ENCODE measurements around the gene ANTXR2. TPM values are rescaled to one million over a fixed set of nuclear protein-coding genes. Genes with fewer than 3 reads are reported as not detected.
"Not testable (repeated sequence)": the region's sequence is repeated elsewhere in the genome, so short reads cannot be mapped to it uniquely, and the experiment has no call there.

Gene ANTXR2
- polyA plus RNA-seq (2013, experiment 1 of 2): 3.7 TPM
- polyA plus RNA-seq (2013, experiment 2 of 2): 3.3 TPM

DNA sequence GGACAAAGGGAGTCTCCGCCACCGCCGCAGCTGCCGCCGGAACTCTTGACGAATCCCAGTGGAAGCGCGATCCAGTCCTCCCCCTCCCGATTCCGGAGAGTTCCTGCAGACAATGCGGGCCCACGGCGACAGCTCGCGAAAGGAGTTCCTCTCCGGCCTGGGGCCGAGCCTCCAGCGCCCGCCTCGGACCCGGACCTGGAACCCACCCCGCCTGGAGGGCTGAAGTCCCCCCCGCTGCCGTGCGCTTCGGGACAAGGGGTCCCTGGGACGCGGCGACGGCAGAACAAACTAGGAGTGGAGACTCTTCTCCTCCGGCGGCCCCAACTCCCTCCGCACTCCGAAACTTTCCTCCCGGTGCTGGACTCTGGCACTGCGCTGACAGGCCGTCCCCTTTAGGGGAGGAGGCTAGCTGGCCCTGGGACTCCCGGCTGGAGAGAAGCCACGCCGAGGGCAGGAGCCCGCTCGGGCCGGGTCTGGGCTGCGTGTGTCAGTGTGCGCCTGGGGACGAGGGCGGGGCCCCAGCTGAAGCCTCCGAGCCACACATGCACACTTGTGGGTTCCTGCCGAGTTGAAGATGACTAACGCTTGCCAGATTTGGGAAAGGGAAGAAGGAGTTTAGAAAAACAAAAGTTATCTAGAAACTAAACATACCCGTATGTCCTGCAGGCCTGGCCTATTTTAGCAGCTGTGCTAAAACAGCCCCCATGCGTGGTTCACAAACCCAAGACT is at the start of gene ANTXR2:
Gene ANTXR2, minus strand, starts transcription at position 486 of the 729 bp plus-strand sequence. CDS start 669 bp downstream, outside the sequence.
- WGBS (ENCODE audit: extremely low coverage, insufficient coverage, low lambda C conversion rate): no CpG with 5 or more reads among the region's 52 CpGs
- peak within 1 kb of the TSS; percentile 0 for H4K8ac ChIP-seq (ENCODE audit: low read depth, low read length)
- H3K79me1 ChIP-seq (ENCODE audit: low read length): no peaks in the 10 kb centered on the region

DNA sequence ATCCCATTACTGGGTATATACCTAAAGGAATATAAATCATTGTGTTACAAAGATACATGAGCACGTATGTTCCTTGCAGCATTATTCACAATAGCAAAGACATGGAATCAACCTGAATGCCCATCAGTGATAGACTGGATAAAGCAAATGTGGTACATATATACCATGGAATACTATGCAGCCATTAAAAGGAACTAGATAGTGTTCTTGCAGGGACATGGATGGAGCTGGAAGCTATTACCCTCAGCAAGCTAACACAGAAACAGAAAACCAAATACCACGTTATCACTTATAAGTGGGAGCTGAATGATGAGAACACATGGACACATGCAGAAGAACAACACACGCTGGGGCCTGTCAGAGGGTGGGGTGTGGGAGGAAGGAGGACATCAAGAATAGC is 48.8 kb upstream of the ANTXR2 start:
- H3K79me1 ChIP-seq (ENCODE audit: low read length); H4K8ac ChIP-seq (ENCODE audit: low read depth, low read length); H3K36me3 ChIP-seq (ENCODE audit: control insufficient read depth, insufficient read depth, low read length); H3K27ac ChIP-seq (ENCODE audit: low read depth, low read length); H3K4ac ChIP-seq (ENCODE audit: low read depth, low read length); H2BK5ac ChIP-seq (ENCODE audit: low read length); H3K23ac ChIP-seq (ENCODE audit: low read length); H3K4me3 ChIP-seq (ENCODE audit: low read length); H3K56ac ChIP-seq (ENCODE audit: low read length); H3K27me3 ChIP-seq (ENCODE audit: insufficient read depth, low read length, poor library complexity); H4K5ac ChIP-seq (ENCODE audit: low read length); H3K79me2 ChIP-seq (ENCODE audit: control insufficient read depth, insufficient read depth, low read length); DNase-seq; H3K9ac ChIP-seq (ENCODE audit: low read length); H3K4me1 ChIP-seq (ENCODE audit: control insufficient read depth, low read depth, low read length); H2BK120ac ChIP-seq (ENCODE audit: low read depth, low read length); H2BK15ac ChIP-seq (replicated peaks; ENCODE audit: low read depth); H3K18ac ChIP-seq (ENCODE audit: low read length); H2AK5ac ChIP-seq (ENCODE audit: low read length); H3K4me2 ChIP-seq (ENCODE audit: low read length): not testable (repeated sequence)
- WGBS (ENCODE audit: extremely low coverage, insufficient coverage, low lambda C conversion rate): no CpG with 5 or more reads among the region's 3 CpGs

More for the DNA sequence above, at the start of gene ANTXR2:
- Histone ChIP-seq H3K23ac (ENCODE audit: low read length) (no peak within 1 kb of the TSS), H2BK15ac (replicated peaks; ENCODE audit: low read depth) (no peak within 1 kb of the TSS), H3K4ac (ENCODE audit: low read depth, low read length) (peak within 1 kb of the TSS; percentile 16), H3K4me2 (ENCODE audit: low read length) (peak within 1 kb of the TSS; percentile 66), H3K36me3 (ENCODE audit: control insufficient read depth, insufficient read depth, low read length) (no peaks in the 10 kb centered on the region), H2BK5ac (ENCODE audit: low read length) (peak within 1 kb of the TSS; percentile 82), H3K27me3 (ENCODE audit: insufficient read depth, low read length, poor library complexity) (no peaks in the 10 kb centered on the region), H3K27ac (ENCODE audit: low read depth, low read length) (peak within 1 kb of the TSS; percentile 95), H3K56ac (ENCODE audit: low read length) (peak within 1 kb of the TSS; percentile 95), H2BK120ac (ENCODE audit: low read depth, low read length) (peak within 1 kb of the TSS; percentile 75), H4K5ac (ENCODE audit: low read length) (no peak within 1 kb of the TSS), H3K4me3 (ENCODE audit: low read length) (peak within 1 kb of the TSS; percentile 73), H2AK5ac (ENCODE audit: low read length) (no peak within 1 kb of the TSS), H3K18ac (ENCODE audit: low read length) (peak within 1 kb of the TSS; percentile 87), H3K9ac (ENCODE audit: low read length) (peak within 1 kb of the TSS; percentile 83), H3K4me1 (ENCODE audit: control insufficient read depth, low read depth, low read length) (no peaks in the 10 kb centered on the region), H3K79me2 (ENCODE audit: control insufficient read depth, insufficient read depth, low read length) (no peaks in the 10 kb centered on the region)
- DNase-seq: peak; percentile 94

DNA sequence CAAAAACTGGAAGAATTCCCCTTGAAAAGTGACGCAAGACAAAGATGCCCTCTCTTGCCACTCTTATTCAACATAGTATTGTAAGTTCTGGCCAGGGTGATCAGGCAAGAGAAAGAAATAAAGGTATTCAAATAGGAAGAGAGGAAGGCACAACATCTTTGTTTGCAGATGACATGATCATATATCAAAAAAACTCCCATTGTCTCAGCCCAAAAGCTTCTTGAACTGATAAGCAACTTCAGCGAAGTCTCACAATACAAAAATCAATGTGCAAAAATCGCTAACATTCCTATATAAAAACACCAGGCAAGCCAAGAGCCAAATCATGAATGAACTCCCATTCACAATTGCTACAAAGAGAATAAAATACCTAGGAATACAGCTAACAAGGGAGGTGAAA is 46.6 kb upstream of the ANTXR2 start:
- no CpG with 5 or more reads among the region's 3 CpGs for WGBS (ENCODE audit: extremely low coverage, insufficient coverage, low lambda C conversion rate)
- not testable (repeated sequence) for H4K5ac ChIP-seq (ENCODE audit: low read length); H3K18ac ChIP-seq (ENCODE audit: low read length); H3K79me1 ChIP-seq (ENCODE audit: low read length); DNase-seq; H3K4me3 ChIP-seq (ENCODE audit: low read length); H3K9ac ChIP-seq (ENCODE audit: low read length); H2BK15ac ChIP-seq (replicated peaks; ENCODE audit: low read depth); H3K79me2 ChIP-seq (ENCODE audit: control insufficient read depth, insufficient read depth, low read length); H3K27ac ChIP-seq (ENCODE audit: low read depth, low read length); H3K4me1 ChIP-seq (ENCODE audit: control insufficient read depth, low read depth, low read length); H2BK5ac ChIP-seq (ENCODE audit: low read length); H3K36me3 ChIP-seq (ENCODE audit: control insufficient read depth, insufficient read depth, low read length); H4K8ac ChIP-seq (ENCODE audit: low read depth, low read length); H3K27me3 ChIP-seq (ENCODE audit: insufficient read depth, low read length, poor library complexity); H3K23ac ChIP-seq (ENCODE audit: low read length); H2BK120ac ChIP-seq (ENCODE audit: low read depth, low read length); H2AK5ac ChIP-seq (ENCODE audit: low read length); H3K4me2 ChIP-seq (ENCODE audit: low read length); H3K56ac ChIP-seq (ENCODE audit: low read length); H3K4ac ChIP-seq (ENCODE audit: low read depth, low read length)

DNA sequence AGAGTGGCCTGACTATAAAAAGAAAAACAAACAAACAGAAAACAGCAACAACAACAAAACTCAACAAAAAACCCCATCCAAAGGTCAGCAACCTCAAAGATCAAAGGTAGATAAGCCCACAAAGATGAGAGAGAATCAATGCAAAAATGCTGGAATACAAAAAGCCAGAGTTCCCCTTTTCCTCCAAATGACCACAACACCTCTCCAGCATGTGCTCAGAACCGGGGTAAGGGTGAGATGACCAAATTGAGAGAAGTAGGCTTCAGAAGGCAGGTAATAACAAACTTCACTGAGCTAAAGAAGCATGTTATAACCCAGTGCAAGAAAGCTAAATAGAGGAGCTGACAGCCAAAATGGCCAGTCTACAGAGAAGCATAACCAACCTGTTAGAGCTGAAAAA is 43.5 kb upstream of the ANTXR2 start:
- WGBS (ENCODE audit: extremely low coverage, insufficient coverage, low lambda C conversion rate): no CpG with 5 or more reads among the region's 1 CpG
- H3K27ac ChIP-seq (ENCODE audit: low read depth, low read length): no peak overlapping the region

DNA sequence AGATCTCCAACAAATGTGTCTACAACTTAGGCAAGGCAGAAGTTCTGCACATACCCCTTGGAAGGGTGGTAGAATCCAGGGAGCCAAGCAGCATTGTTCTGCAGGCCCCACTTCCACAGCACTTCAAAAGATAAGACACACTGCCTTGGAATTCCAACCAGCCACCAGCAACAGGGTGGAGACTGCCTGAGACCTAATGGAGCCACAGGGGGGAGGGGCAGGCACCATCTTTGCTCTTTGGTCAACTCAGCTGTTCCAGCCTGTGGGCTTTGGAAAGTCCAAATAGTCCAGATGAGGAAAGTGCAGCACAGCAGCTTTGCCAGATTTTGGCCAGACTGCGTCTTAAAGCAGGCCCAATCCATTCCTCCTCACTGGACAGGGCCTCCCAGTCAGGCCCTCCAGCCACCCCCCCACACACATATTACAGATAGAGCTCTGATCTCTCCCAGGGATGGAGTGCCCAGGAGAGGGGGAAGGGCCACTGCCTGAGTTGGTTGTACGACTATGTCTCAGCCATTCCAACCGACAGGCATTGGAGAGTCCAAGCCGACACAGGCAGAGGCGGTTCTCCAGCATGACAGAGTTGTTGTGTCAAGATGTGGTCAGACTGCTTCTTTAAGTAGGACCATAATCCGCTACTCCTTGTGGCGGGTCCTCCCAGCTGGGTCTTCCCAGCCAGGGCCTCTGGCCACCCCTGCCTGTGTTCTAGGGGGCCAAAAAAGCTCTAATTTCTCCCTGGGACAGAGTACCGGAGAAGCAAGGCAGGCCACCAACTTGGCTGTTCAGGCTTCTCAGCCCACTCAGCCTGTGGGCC is 42.5 kb upstream of the ANTXR2 start:
- Histone ChIP-seq H3K79me1 (ENCODE audit: low read length) (no peaks in the 10 kb centered on the region), H3K18ac (ENCODE audit: low read length) (no peak overlapping the region), H2BK120ac (ENCODE audit: low read depth, low read length) (no peak overlapping the region), H3K27ac (ENCODE audit: low read depth, low read length) (no peak overlapping the region), H3K4me3 (ENCODE audit: low read length) (no peak overlapping the region), H3K36me3 (ENCODE audit: control insufficient read depth, insufficient read depth, low read length) (no peaks in the 10 kb centered on the region), H2BK5ac (ENCODE audit: low read length) (no peak overlapping the region), H3K27me3 (ENCODE audit: insufficient read depth, low read length, poor library complexity) (peaks cover 2% of the 10 kb centered on the region), H3K9ac (ENCODE audit: low read length) (no peak overlapping the region), H3K56ac (ENCODE audit: low read length) (no peak overlapping the region), H4K8ac (ENCODE audit: low read depth, low read length) (no peak overlapping the region), H3K23ac (ENCODE audit: low read length) (no peak overlapping the region), H3K4ac (ENCODE audit: low read depth, low read length) (no peak overlapping the region), H2BK15ac (replicated peaks; ENCODE audit: low read depth) (no peak overlapping the region), H4K5ac (ENCODE audit: low read length) (no peak overlapping the region), H2AK5ac (ENCODE audit: low read length) (no peak overlapping the region), H3K4me2 (ENCODE audit: low read length) (no peak overlapping the region), H3K79me2 (ENCODE audit: control insufficient read depth, insufficient read depth, low read length) (no peaks in the 10 kb centered on the region), H3K4me1 (ENCODE audit: control insufficient read depth, low read depth, low read length) (no peaks in the 10 kb centered on the region)
- no CpG with 5 or more reads among the region's 8 CpGs for WGBS (ENCODE audit: extremely low coverage, insufficient coverage, low lambda C conversion rate)
- DNase-seq: peak; percentile 60

More for the DNA sequence above, 43.5 kb upstream of the ANTXR2 start:
- no peak overlapping the region for H2BK120ac ChIP-seq (ENCODE audit: low read depth, low read length)
- H2BK15ac ChIP-seq (replicated peaks; ENCODE audit: low read depth): no peak overlapping the region
- H2AK5ac ChIP-seq (ENCODE audit: low read length): no peak overlapping the region
- H3K4me1 ChIP-seq (ENCODE audit: control insufficient read depth, low read depth, low read length): no peaks in the 10 kb centered on the region
- H3K18ac ChIP-seq (ENCODE audit: low read length): no peak overlapping the region
- H3K36me3 ChIP-seq (ENCODE audit: control insufficient read depth, insufficient read depth, low read length): no peaks in the 10 kb centered on the region
- H3K4ac ChIP-seq (ENCODE audit: low read depth, low read length): no peak overlapping the region
- H4K5ac ChIP-seq (ENCODE audit: low read length): no peak overlapping the region
- H3K4me2 ChIP-seq (ENCODE audit: low read length): no peak overlapping the region
- H3K9ac ChIP-seq (ENCODE audit: low read length): no peak overlapping the region
- no peak overlapping the region for H4K8ac ChIP-seq (ENCODE audit: low read depth, low read length)
- H3K27me3 ChIP-seq (ENCODE audit: insufficient read depth, low read length, poor library complexity): peaks cover 2% of the 10 kb centered on the region
- H3K79me2 ChIP-seq (ENCODE audit: control insufficient read depth, insufficient read depth, low read length): no peaks in the 10 kb centered on the region
- no peak for DNase-seq
- no peak overlapping the region for H2BK5ac ChIP-seq (ENCODE audit: low read length)
- no peak overlapping the region for H3K4me3 ChIP-seq (ENCODE audit: low read length)
- no peak overlapping the region for H3K56ac ChIP-seq (ENCODE audit: low read length)
- H3K79me1 ChIP-seq (ENCODE audit: low read length): no peaks in the 10 kb centered on the region
- H3K23ac ChIP-seq (ENCODE audit: low read length): no peak overlapping the region
